HG02840 (cell line): Measurements from ENCODE around the gene LCE1B.

Experiments used
- ATAC-seq: cut with Tn5 transposase; IDR thresholded peaks from one replicate; pipeline ENCODE4 v1.9.1; 2021; ENCODE audit warnings: mild to moderate bottlenecking, moderate library complexity, moderate number of reproducible peaks; ENCODE audit not compliant: unreplicated experiment, low FRiP score

Gene LCE1B

GRCh38 chr1:152859696-152860095, 47.9 kb downstream of the LCE1B start, which contains the start of gene LCE7A:
Gene LCE7A, plus strand, starts transcription at chr1:152859996. Its CDS starts 702 bp downstream, at chr1:152860698.
- ATAC-seq = no peak

GRCh38 chr1:152860129-152860528, 48.4 kb downstream of the LCE1B start:
- ATAC-seq = no peak

GRCh38 chr1:152861374-152861773, 49.6 kb downstream of the LCE1B start:
- ATAC-seq = no peak
